SHP77 (cell line): ENCODE data around the gene PNLIPRP3.
A peak's percentile ranks its signal among the peaks of the same experiment; 100 is the strongest.

Source experiments
- DNase-seq, 2 experiments: peaks; one replicate each; lab custom pipeline; 2025; lab: John Stamatoyannopoulos, UW

Gene PNLIPRP3

GRCh38 chr10:116510565-116510964 lies 82.9 kb downstream of the PNLIPRP3 start:
- DNase-seq, result no peak

GRCh38 chr10:116511365-116511764 lies 83.7 kb downstream of the PNLIPRP3 start:
- DNase-seq, result no peak

GRCh38 chr10:116521424-116522290 lies 94.0 kb downstream of the PNLIPRP3 start:
- DNase-seq, result peak in 1 of 2 experiments; percentile 11

GRCh38 chr10:116522803-116523381 lies 95.2 kb downstream of the PNLIPRP3 start:
- DNase-seq, result no peak

GRCh38 chr10:116524736-116525135 lies 97.1 kb downstream of the PNLIPRP3 start:
- no peak for DNase-seq

- DNase-seq, result no peak
Observed at GRCh38 chr10:116526219-116526618, 98.6 kb downstream of the PNLIPRP3 start.
